Stimulated activated CD4-positive, alpha-beta T cell treated with anti-CD3 and anti-CD28 coated beads, Interleukin-1b, Interleukin-23, amount 100 ng/mL, for 24 hours (primary cell): Measurements from ENCODE around the gene NOC4L.
"Not testable (repeated sequence)": the region's sequence is repeated elsewhere in the genome, so short reads cannot be mapped to it uniquely, and the experiment has no call there.

Experiments
- DNase-seq, 4 experiments: peaks; one replicate each; pipeline ENCODE4 v3.0.0-alpha.2; 2020; ENCODE audit warnings: low read depth in 4 of 4, low spot score in 1 of 4

NOC4L gene

DNA sequence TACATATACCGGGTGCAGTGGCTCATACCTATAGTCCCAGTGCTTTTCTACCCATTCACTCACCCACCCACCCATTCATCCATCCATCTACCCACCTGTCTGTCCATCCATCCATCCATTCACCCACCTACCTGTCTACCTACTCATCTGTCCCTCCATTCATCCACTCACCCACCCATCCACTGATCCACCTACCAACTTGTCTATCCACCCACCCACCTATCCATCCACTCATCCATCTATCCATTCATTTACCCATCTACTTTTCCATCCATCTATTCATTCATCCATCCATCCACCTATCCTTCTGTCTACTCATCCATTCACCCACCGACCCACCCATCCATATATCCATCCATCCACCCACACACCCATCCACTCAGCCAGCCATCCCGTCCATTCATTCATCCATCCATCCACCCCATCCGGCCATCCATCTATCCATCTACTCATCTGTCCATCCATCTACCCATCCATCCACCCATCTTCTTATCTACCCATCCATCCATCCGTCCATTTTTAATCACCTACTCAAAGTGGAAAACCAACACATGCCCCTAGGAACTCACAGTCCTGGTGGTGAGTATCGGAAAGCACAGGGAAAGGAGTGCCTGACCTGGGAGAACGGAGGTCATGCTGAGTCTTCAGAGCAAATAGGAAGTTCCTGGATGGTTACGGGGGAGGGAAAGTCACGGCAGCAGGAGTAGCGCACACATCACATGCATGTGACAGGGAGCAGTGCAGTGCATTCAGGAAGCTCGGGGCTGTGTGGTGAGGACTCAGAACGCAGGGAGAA is 20.1 kb upstream of the NOC4L start:
- DNase-seq: no peak

GRCh38 chr12:132124766-132125425 is 19.4 kb upstream of the NOC4L start:
- DNase-seq: no peak

DNA sequence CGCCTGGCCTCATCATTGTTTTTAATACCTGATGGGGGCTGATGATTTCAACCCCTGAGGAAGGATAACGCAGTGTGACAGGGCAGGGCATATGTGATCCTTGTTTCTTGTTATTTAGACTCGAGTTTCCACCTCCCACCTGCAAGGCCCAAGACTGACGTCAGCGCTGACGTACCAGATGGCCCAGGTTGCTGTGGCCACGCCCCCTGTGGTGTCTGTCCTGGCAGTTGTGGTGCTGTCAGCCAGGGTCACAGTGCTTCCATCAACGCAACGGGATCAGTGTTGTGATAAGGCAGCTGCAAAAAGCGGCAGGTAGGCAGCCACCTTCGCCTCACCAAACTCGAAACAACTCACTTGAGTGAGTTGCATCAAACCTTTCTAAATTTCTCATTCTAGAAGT is 18.5 kb upstream of the NOC4L start:
- DNase-seq: no peak

DNA sequence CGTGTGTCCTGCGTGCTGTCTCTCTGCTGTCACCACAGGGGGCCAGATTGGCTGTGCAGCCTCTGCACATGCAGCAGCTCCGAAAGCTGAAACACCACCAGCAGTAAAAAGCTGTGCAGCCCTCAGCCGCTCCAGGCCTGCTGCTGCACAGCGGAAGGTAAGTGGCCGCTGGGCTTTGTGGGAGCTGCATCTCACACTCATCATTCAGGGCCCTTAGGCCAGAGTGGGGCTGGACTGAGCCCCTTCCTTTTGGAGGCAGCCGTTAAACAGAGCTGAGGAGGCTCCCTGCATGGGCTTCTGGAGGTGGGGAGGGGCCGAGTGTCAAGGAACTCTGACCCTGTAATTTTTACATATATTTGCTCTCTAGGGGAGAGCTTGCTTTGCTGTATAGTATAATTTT is 17.2 kb upstream of the NOC4L start:
- DNase-seq: no peak

DNA sequence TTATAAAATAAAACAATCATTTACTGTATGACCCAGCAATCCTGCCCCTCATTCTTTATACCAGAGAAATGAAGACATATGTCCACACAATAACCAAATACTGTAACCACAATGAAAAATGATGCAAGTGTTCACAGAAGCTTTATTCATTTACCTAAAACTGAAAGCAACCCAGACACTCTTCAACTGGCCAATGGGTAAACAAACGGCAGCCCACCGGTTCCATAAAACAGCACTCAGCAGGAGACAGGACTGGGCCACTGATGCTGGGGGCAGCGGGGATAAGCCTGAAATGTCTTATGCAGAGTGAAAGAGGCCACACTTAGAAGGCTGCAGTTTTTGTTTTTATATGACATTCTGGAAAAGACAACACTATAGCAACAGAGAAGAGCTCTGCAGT is 15.2 kb upstream of the NOC4L start:
- no peak for DNase-seq

DNA sequence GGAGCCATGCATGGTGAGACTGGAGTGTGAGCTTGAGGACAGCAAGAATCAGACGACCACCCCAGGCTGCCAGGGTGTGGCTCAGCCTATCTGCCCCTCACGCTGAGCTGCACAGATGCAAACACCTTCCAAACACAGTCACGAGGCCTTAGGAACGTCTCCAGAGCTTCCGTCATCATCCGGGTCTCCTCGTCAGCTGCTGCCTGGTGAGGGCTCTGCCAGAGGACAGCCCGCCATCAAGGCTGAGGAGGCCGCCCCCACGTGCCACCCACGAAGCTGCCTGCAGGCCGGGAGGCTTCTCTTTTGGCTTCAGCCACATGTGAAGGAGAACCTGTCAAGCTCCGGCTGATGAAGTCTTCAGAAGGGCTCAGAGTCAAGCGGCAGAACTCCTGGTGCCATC is 13.6 kb upstream of the NOC4L start:
- DNase-seq: no peak

DNA sequence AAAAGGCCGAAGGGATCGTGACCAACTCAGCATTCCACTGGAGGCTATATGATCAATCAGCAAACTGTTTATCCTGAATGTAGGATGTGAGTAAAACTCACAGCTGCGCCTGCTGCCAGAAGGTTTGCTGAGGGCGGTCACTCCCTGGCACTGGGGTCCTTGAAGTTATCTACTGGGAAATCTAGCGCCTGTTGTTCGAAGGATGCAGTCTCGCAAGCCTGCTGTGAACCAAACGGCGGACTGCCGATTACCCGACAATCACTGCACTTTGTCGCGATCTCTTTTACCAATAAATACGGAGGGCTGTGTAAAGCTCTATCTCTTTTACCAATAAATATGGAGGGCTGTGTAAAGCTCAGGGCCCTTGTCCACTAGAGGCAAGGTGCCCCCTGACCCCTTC is 13.0 kb upstream of the NOC4L start:
- no peak for DNase-seq

GRCh38 chr12:132131952-132132351 is 12.3 kb upstream of the NOC4L start:
- no peak for DNase-seq

DNA sequence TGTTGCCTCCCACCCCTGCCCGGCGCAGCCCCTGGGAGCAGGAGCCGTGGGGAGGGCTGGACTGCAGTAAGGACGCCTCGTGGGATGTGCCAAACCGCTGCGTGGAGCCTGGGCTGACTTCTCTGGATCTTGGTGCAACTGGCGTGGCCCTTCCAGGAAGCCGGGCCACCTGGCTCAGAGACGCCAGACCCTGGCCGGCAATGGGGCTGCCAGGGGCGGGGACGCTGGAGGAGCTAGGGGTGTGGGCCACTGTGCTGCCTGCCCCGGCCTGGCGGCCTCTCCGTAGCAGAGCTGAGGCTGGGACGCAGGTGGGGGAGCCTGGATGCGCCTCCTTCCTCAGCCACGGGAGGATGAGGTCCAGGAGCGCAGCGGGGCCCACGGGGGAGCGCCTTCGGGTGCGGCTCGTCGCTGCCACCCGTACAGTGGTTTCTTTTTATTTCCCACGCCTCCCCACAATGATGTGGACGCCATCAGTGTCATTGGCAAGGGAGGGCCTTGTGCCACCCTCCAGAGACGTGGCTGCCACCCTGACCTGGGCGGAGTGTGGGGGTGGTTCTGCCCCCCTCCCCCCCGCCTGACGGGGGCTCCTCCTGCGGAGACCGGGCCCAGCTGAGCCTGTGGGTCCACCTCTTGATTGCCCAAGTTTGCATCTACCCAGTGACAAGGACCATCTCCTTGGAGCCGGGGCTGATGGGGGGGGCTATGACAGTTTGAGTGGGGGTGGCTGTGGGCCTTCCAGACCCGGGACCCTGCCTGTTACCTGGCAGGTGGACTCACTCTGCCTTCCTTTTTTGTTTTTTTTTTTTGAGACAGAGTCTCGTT is 11.4 kb upstream of the NOC4L start:
- no peak for DNase-seq

DNA sequence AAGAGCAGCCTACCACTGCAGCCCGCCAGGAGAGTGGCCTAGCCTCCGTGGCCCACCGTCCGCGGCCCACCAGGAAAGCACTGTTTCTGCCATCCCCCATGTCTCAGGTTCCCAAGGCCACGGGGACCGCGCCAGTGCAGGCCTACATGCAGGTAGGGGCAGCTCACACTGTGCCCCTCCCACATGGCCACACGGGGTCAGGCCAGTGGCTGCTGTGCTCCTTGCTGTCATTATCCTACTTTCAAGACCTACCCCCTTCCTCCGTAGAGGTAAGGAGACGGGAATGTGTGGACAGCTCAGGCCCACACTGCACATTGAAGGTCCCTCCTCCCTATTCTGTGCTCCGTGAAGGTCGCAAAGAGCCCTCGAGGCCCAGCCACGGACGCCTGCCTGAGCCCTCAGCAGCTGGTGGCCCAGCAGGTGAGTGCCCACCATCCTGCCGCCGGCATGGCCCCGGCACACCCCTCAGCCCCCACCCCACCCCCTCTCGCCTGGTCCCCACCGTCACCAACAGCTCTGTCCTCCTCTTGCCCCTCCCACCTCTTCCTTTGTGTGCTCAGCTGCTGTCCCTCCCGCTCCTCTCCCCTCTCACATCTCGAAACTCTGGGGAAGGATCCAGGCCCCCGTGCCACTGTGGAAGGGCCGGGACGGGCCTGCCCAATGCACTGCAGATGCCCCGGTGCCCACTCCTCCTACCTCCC is 10.2 kb upstream of the NOC4L start:
- DNase-seq: no peak

- DNase-seq: not testable (repeated sequence)
Measured at GRCh38 chr12:132134653-132135183, 9.5 kb upstream of the NOC4L start.

DNA sequence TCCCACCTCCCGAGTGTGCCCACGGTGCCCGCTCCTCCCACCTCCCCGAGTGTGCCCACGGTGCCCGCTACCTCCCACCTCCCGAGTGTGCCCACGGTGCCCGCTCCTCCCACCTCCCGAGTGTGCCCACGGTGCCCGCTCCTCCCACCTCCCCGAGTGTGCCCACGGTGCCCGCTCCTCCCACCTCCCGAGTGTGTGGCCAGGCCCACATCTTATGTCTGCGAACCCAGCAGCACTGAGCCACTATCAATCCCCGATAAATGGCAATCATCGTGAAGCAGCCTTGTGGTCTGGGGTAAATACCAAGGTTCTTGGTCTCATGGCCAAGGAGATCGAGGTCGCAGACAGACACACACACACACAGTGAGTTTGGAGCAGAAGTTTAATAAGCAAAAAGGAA is 8.0 kb upstream of the NOC4L start:
- DNase-seq: not testable (repeated sequence)

DNA sequence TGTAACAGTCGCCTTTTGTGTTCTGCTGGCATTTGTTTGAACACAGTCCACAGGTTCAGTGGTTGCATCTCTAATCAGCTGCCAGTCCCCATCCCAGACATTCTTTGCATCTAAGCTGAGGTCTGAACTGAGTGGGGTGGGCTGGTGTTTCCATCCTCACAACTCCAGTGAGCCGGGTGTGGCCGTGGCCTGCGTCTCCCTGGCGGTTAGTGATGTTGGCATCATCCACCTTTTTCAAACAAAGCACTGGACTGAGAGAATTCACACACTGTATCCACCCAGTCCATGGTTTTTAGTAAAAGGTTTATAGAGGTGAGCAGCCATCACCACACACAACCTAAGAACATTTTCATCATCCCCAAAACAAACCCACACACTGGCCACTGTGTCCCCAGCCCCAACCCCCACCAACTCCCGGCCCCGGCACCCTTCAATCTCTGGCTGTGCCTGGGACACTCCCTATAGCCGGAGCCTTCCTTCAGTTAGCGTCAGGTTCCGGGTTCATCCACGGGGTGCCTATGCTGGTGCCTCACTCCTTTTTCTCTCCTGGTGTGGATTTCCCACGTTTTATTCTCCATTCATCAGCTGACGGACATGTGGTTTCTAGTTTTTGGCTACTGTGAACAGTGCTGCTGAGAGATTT is 6.7 kb upstream of the NOC4L start:
- no peak for DNase-seq

GRCh38 chr12:132138941-132139871 is 5.1 kb upstream of the NOC4L start:
- no peak for DNase-seq

DNA sequence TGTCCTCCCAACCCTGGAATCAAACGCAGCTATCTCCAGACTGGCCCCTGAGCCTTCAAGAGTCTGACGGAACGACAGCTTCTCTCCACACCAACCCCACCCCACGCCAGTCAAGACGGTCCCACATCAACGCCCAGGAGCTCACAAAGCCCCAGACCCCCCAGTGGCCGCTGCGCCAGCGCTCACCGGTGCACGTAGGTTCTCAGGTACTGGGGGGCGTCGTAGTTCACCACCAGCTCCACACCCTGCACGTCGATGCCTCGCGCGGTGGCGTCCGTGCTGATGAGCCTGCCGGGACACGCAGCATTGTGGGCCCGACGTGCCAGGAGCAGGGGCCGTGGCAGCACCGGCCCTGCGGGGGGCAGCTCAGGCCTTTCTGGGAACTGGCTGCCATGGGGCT is 4.3 kb upstream of the NOC4L start:
- no peak for DNase-seq

GRCh38 chr12:132140501-132140900 is 3.8 kb upstream of the NOC4L start:
- DNase-seq: no peak

- DNase-seq: no peak
Measured at GRCh38 chr12:132140918-132141841, 3.1 kb upstream of the NOC4L start.

DNA sequence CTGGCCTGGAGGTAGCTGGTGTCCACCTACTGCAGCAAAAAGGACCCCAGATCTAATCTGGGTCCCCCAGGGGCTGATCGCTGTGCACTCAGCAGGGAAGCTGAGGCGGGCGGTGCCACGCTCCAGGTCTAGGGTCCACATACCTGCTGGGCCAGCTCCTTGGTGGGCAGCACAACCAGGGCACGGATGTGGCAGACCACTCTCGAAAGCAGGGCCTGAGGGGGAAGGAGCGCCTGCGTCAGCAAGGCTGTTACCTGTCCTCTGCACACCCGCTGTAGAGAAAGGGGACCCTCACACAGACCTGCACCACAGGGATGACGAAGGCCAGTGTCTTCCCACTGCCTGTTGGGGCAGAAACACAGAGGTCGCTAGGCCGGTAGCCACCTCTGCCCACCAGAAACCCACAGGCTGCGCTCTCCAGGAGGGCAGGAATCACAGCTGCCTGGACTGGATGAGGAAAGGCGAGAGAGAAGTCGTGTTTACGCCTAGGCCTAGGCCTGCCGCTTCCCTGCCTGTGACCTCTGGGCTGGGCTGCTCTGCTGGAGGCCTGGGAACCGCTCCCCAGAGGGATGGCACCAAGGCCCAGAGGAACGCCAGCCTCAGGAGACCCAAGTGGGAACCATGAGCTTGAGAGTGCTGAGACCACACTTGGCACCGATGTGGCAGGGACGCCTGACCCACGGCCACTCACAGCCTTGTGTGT is 2.1 kb upstream of the NOC4L start:
- DNase-seq: no peak
